DOHH2 (cell line): ENCODE data around the gene HRC.

Experiments
- H3F3A ChIP-seq: fragments of 200-600 bp; sonication (generic), shearing (Covaris generic); 2 replicates; pipeline ENCODE4 v1.6.0; 2016; ENCODE audit warnings: antibody characterized with exemption, mild to moderate bottlenecking; ENCODE audit not compliant: control insufficient read depth, insufficient read depth
- H3K27ac ChIP-seq: fragments of 200-600 bp; sonication (generic); 2 replicates; pipeline ENCODE4 v1.5.1; 2014; ENCODE audit warnings: low read depth, mild to moderate bottlenecking, low read length, moderate library complexity
- H3K27me3 ChIP-seq: fragments of 200-600 bp; sonication (generic); 2 replicates; pipeline ENCODE4 v1.6.1; 2014; ENCODE audit warnings: mild to moderate bottlenecking, low read length, mixed read lengths; ENCODE audit not compliant: control insufficient read depth
- H3K36me3 ChIP-seq: fragments of 200-600 bp; sonication (generic); 2 replicates; pipeline ENCODE4 v1.6.1; 2014; ENCODE audit warnings: mild to moderate bottlenecking, low read length, moderate library complexity, mixed read lengths; ENCODE audit not compliant: control insufficient read depth
- H3K4me1 ChIP-seq: fragments of 200-600 bp; sonication (generic); 2 replicates; pipeline ENCODE4 v1.6.1; 2014; ENCODE audit warnings: mild to moderate bottlenecking, low read length, mixed read lengths; ENCODE audit not compliant: control insufficient read depth
- H3K4me2 ChIP-seq: fragments of 200-600 bp; sonication (generic); 2 replicates; pipeline ENCODE4 v1.6.0; 2014; ENCODE audit warnings: mild to moderate bottlenecking, low read length, moderate library complexity
- H3K4me3 ChIP-seq: fragments of 200-600 bp; sonication (generic); 2 replicates; pipeline ENCODE4 v1.5.1; 2014; ENCODE audit warnings: mild to moderate bottlenecking, low read length, mixed read lengths
- H3K79me2 ChIP-seq: fragments of 200-600 bp; sonication (generic); 2 replicates; pipeline ENCODE4 v1.6.1; 2014; ENCODE audit warnings: mild to moderate bottlenecking, low read length, mixed read lengths; ENCODE audit not compliant: control insufficient read depth
- H3K9me2 ChIP-seq: fragments of 200-600 bp; sonication (generic); replicated peaks from 2 replicates; pipeline ENCODE4 v1.6.1; 2014; ENCODE audit warnings: mild to moderate bottlenecking, low read length, mixed read lengths; ENCODE audit not compliant: control insufficient read depth
- H3K9me3 ChIP-seq: fragments of 200-600 bp; sonication (generic); 2 replicates; pipeline ENCODE4 v1.6.1; 2014; ENCODE audit warnings: antibody characterized with exemption, low read length, mixed read lengths; ENCODE audit not compliant: control insufficient read depth, insufficient read depth
- H4K20me1 ChIP-seq: fragments of 200-600 bp; sonication (generic); 2 replicates; pipeline ENCODE4 v1.6.0; 2014; ENCODE audit warnings: low read depth, mild to moderate bottlenecking, antibody characterized with exemption, low read length, moderate library complexity; ENCODE audit not compliant: control insufficient read depth, insufficient read depth
- EZH2phosphoT487 ChIP-seq: fragments of 200-600 bp; sonication (generic); IDR thresholded peaks from 2 replicates; pipeline ENCODE4 v1.6.1; 2017; ENCODE audit warnings: borderline replicate concordance, mild to moderate bottlenecking, antibody characterized with exemption, low read length, moderate library complexity, mixed read lengths
- TF ChIP-seq, protein P1 (sequence below): fragments of 200-600 bp; sonication (generic); IDR thresholded peaks from one replicate; pipeline ENCODE4 v1.5.1; 2014; ENCODE audit warnings: antibody characterized with exemption, mild to moderate bottlenecking, low read depth, low read length; ENCODE audit not compliant: poor library complexity, severe bottlenecking

Gene HRC

GRCh38 chr19:49153167-49153809 is 1.9 kb downstream of the HRC start:
- H3K79me2 ChIP-seq, result no peaks in the 10 kb centered on the region
- H3K36me3 ChIP-seq, result no peaks in the 10 kb centered on the region
- no peaks in the 10 kb centered on the region for H3K9me2 ChIP-seq
- H3K4me3 ChIP-seq, result no peak overlapping the region
- H3K4me1 ChIP-seq, result peaks cover 21% of the 10 kb centered on the region
- TF ChIP-seq, protein P1, sequence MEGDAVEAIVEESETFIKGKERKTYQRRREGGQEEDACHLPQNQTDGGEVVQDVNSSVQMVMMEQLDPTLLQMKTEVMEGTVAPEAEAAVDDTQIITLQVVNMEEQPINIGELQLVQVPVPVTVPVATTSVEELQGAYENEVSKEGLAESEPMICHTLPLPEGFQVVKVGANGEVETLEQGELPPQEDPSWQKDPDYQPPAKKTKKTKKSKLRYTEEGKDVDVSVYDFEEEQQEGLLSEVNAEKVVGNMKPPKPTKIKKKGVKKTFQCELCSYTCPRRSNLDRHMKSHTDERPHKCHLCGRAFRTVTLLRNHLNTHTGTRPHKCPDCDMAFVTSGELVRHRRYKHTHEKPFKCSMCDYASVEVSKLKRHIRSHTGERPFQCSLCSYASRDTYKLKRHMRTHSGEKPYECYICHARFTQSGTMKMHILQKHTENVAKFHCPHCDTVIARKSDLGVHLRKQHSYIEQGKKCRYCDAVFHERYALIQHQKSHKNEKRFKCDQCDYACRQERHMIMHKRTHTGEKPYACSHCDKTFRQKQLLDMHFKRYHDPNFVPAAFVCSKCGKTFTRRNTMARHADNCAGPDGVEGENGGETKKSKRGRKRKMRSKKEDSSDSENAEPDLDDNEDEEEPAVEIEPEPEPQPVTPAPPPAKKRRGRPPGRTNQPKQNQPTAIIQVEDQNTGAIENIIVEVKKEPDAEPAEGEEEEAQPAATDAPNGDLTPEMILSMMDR, result no peak
- no peak for TF ChIP-seq EZH2phosphoT487
- H3F3A ChIP-seq, result peaks cover 9% of the 10 kb centered on the region
- no peaks in the 10 kb centered on the region for H4K20me1 ChIP-seq
- peaks cover 9% of the 10 kb centered on the region for H3K27me3 ChIP-seq
- H3K4me2 ChIP-seq, result no peak overlapping the region
- no peaks in the 10 kb centered on the region for H3K9me3 ChIP-seq
- H3K27ac ChIP-seq, result no peak overlapping the region

- peaks cover 21% of the 10 kb centered on the region for H3K4me1 ChIP-seq
- H3K4me3 ChIP-seq, result 0 out of 2 replicates have a peak overlapping the region, but pooled peaks have one; percentile 9
- peaks cover 4% of the 10 kb centered on the region; the same call in 1 of the 2 replicates for H3K27me3 ChIP-seq
- H3K4me2 ChIP-seq, result peak overlapping the region; percentile 94
- no peaks in the 10 kb centered on the region for H4K20me1 ChIP-seq
- H3K9me2 ChIP-seq, result no peaks in the 10 kb centered on the region
- TF ChIP-seq, protein P1, result no peak
- TF ChIP-seq EZH2phosphoT487, result no peak
- H3F3A ChIP-seq, result peaks cover 9% of the 10 kb centered on the region
- no peaks in the 10 kb centered on the region for H3K36me3 ChIP-seq
- no peaks in the 10 kb centered on the region for H3K79me2 ChIP-seq
- no peak overlapping the region for H3K27ac ChIP-seq
- no peaks in the 10 kb centered on the region for H3K9me3 ChIP-seq
Measured at GRCh38 chr19:49152119-49152550, 3.1 kb downstream of the HRC start.

GRCh38 chr19:49151267-49152118 is 3.7 kb downstream of the HRC start:
- TF ChIP-seq, protein P1, result no peak
- TF ChIP-seq EZH2phosphoT487, result no peak
- Histone ChIP-seq H3F3A (peaks cover 11% of the 10 kb centered on the region), H3K9me3 (no peaks in the 10 kb centered on the region), H3K27ac (no peak overlapping the region), H4K20me1 (no peaks in the 10 kb centered on the region), H3K4me3 (peak overlapping the region; percentile 95), H3K4me1 (peaks cover 21% of the 10 kb centered on the region), H3K27me3 (0 out of 2 replicates have a peak, but pooled peaks cover 4% of the 10 kb centered on the region), H3K36me3 (no peaks in the 10 kb centered on the region), H3K79me2 (no peaks in the 10 kb centered on the region), H3K9me2 (no peaks in the 10 kb centered on the region), H3K4me2 (peak overlapping the region; percentile 94)
